ENCODE data around the gene PSMB10. TPM values are rescaled to one million over a fixed set of nuclear protein-coding genes. Genes with fewer than 3 reads are reported as not detected.

Gene PSMB10
- total RNA-seq, 1 donor from 2014 or later: 36.6 TPM

DNA sequence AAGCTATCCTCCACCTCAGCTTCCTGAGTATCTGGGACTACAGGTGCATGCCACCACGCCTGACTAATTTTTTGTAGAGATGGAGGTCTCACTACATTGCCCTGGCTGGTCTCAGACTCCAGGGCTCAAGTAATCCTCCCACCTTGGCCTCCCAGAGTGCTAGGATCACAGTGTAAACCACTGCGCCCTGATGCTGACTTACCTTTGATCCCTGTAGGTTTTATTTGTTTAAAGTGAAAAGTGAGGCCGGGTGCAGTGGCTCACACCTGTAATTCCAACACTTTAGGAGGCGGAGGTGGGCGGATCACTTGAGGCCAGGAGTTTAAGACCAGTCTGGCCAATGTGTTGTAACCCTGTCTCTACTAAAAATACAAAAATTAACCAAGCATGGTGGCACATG lies 34.9 kb downstream of the PSMB10 start:
- Histone ChIP-seq H3K4me3 (ENCODE audit: low read depth, low read length) (no peak overlapping the region), H3K36me3 (ENCODE audit: control insufficient read depth, insufficient read depth, low read length) (no peaks in the 10 kb centered on the region), H3K27me3 (ENCODE audit: control insufficient read depth, insufficient read depth, low read length) (no peaks in the 10 kb centered on the region)
- DNase-seq (ENCODE audit: low read depth): no peak
- TF ChIP-seq, protein P1, sequence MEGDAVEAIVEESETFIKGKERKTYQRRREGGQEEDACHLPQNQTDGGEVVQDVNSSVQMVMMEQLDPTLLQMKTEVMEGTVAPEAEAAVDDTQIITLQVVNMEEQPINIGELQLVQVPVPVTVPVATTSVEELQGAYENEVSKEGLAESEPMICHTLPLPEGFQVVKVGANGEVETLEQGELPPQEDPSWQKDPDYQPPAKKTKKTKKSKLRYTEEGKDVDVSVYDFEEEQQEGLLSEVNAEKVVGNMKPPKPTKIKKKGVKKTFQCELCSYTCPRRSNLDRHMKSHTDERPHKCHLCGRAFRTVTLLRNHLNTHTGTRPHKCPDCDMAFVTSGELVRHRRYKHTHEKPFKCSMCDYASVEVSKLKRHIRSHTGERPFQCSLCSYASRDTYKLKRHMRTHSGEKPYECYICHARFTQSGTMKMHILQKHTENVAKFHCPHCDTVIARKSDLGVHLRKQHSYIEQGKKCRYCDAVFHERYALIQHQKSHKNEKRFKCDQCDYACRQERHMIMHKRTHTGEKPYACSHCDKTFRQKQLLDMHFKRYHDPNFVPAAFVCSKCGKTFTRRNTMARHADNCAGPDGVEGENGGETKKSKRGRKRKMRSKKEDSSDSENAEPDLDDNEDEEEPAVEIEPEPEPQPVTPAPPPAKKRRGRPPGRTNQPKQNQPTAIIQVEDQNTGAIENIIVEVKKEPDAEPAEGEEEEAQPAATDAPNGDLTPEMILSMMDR (IDR thresholded peaks at IDR 0.05; ENCODE audit: insufficient read depth, low read length, poor library complexity, severe bottlenecking): no peak

DNA sequence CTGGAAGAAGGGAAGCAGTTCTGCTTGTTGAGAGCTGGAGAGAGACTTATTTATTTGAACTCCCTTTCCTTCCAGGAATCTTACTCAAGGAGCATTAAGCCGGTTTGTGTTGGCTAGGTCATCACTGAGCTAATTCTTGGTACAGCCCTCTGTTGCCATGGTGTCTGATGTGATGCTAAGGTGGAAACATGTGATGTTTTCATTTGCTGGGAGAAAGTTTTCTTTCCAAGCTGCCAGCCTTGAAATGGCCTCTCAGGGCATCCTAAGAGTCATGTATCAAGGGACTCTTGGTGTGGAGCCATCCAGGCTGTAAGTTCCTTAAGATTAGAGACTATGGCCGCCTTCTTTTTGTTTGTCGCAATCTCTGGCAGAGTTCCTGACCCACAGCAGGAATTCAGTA lies 39.4 kb downstream of the PSMB10 start:
- TF ChIP-seq, protein P1 (IDR thresholded peaks at IDR 0.05; ENCODE audit: insufficient read depth, low read length, poor library complexity, severe bottlenecking): no peak
- no peaks in the 10 kb centered on the region for H3K27me3 ChIP-seq (ENCODE audit: control insufficient read depth, insufficient read depth, low read length)
- no peaks in the 10 kb centered on the region for H3K36me3 ChIP-seq (ENCODE audit: control insufficient read depth, insufficient read depth, low read length)
- H3K4me3 ChIP-seq (ENCODE audit: low read depth, low read length): no peak overlapping the region
- no peak for DNase-seq (ENCODE audit: low read depth)

DNA sequence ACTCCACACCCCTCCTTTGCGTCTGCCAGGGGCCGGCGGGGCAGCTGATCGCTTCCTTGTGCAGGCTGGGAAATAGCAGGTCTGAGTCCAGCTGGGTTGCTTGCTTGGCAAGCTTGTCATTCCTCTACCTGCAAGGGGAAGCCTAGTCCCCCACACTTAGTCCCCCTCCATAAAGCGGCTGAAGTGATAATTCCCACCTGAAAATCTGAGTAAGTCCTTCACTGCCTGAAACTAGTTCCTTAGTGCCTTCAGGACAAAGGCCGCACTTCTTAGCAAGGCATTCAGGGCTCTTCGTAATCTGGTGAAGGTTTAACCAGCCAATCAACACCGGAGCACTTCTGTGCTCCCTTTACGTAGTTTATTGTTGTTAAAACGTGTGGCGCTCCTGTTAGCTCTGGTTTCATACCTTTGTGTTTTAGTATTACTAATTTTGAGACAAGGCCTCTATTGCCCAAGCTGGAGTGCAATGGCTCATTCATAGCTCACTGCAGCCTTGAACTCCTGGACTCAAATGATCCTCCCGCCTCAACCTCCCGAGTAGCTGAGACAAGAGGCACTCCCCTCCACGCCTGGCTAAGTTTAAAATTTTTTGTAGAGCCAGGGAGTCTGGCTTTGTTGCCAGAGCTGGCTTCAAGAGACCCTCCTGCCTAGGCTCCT lies 42.8 kb downstream of the PSMB10 start:
- H3K4me3 ChIP-seq (ENCODE audit: low read depth, low read length): peak overlapping the region; percentile 91

DNA sequence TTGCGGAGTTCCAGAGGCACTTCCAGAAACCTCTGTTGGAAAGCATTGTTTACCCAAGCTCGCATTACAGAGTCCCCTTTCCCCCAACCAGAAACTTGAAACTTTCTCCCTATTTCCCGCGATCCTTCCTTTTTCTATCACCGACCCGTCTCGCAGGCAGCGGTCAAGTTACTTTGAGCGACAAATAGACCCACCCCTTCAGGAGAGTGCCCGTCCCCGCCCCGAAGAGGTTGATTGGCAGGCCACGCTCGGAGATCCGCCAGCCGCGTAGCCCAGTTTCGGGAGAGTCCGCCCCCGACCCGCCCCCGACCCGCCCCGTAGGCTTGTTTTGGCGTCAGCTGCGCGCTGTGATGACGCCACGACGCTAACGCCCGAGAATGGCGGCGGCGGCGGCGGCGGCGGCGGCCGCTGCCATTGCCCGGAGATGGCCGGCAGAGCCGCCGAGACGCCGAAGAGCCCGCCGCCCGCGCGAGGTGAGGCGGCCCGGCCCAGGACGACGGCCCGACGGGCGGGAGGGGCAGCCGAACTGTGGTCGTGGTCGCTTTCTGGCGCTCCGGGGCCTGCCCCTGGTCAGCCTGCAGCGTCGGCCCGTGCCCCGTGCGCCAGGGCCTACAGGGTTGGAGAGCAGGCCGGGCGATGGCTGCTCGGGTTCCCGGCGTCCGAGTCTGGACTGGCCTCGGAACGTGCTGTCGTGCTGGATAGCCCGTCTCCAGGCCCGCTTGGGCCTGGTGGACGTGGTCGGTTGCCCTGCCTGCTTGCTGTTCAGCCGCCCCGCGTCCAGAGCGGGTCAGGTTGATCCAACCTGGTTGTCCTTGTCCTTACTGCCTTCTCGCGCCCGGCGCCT lies 43.5 kb downstream of the PSMB10 start, which contains the start of gene PSKH1:
Gene PSKH1 (plus strand): TSS at position 356 of the 844 bp plus-strand sequence. CDS start 15,496 bp downstream, outside the sequence.
- H3K36me3 ChIP-seq (ENCODE audit: control insufficient read depth, insufficient read depth, low read length): no peaks in the 10 kb centered on the region
- DNase-seq (ENCODE audit: low read depth): peak; percentile 76

More for the DNA sequence above, 42.8 kb downstream of the PSMB10 start:
- no peak for DNase-seq (ENCODE audit: low read depth)
- H3K36me3 ChIP-seq (ENCODE audit: control insufficient read depth, insufficient read depth, low read length): no peaks in the 10 kb centered on the region
- TF ChIP-seq, protein P1 (IDR thresholded peaks at IDR 0.05; ENCODE audit: insufficient read depth, low read length, poor library complexity, severe bottlenecking): no peak
- H3K27me3 ChIP-seq (ENCODE audit: control insufficient read depth, insufficient read depth, low read length): no peaks in the 10 kb centered on the region

DNA sequence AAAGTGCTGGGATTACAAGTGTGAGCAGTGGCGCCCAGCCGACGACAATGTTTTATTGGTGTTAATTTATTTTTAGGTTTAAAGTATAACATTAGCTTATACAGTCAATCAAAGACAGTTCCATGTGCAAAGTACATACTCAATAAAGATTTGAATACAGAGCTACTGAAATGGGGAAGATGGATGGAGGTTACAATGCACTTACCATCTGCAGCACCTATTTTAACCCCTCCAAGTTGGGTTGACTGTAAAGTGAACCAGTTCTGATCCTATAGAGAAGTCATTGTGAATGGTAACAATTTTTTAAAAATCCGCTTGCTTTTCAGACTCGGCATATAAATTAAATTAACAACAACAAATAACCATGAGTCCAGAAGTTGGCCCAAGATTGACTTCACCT lies 44.3 kb downstream of the PSMB10 start:
- H3K4me3 ChIP-seq (ENCODE audit: low read depth, low read length): peak overlapping the region; percentile 37

More for the DNA sequence above, 43.5 kb downstream of the PSMB10 start, which contains the start of gene PSKH1:
- TF ChIP-seq, protein P1 (IDR thresholded peaks at IDR 0.05; ENCODE audit: insufficient read depth, low read length, poor library complexity, severe bottlenecking): no peak
- Histone ChIP-seq H3K4me3 (ENCODE audit: low read depth, low read length) (peak within 1 kb of the TSS; percentile 91), H3K27me3 (ENCODE audit: control insufficient read depth, insufficient read depth, low read length) (no peaks in the 10 kb centered on the region)

More for the DNA sequence above, 44.3 kb downstream of the PSMB10 start:
- TF ChIP-seq, protein P1 (IDR thresholded peaks at IDR 0.05; ENCODE audit: insufficient read depth, low read length, poor library complexity, severe bottlenecking): no peak
- no peaks in the 10 kb centered on the region for H3K36me3 ChIP-seq (ENCODE audit: control insufficient read depth, insufficient read depth, low read length)
- no peak for DNase-seq (ENCODE audit: low read depth)
- H3K27me3 ChIP-seq (ENCODE audit: control insufficient read depth, insufficient read depth, low read length): no peaks in the 10 kb centered on the region
